Gastroesophageal sphincter (tissue), 3 donors: Measurements from ENCODE around the gene GPR84.

Experiments used
- CTCF ChIP-seq, 4 experiments: fragments of 200-600 bp in 2 of 4; fragments of 450-650 bp in 2 of 4; sonication (generic) in 1 of 4; IDR thresholded peaks; one replicate each; pipeline ENCODE4 v1.5.1; 2017 to 2019; ENCODE audit warnings: antibody characterized with exemption in 4 of 4, mild to moderate bottlenecking in 2 of 4, moderate library complexity in 2 of 4
- EP300 ChIP-seq: sonication (generic); formaldehyde crosslinking; IDR thresholded peaks from one replicate; pipeline ENCODE4 v1.6.1; 2017; ENCODE audit warnings: antibody characterized with exemption, mild to moderate bottlenecking
- POLR2A ChIP-seq, 2 donors: fragments of 450-650 bp; IDR thresholded peaks; one replicate each; pipeline ENCODE4 v1.6.1; 2017; ENCODE audit warnings: antibody characterized with exemption in 2 of 2, mild to moderate bottlenecking in 2 of 2, moderate library complexity in 1 of 2
- POLR2AphosphoS5 ChIP-seq: sonication (generic); formaldehyde crosslinking; IDR thresholded peaks from one replicate; pipeline ENCODE4 v1.6.1; 2017; ENCODE audit warnings: antibody characterized with exemption

DNA sequence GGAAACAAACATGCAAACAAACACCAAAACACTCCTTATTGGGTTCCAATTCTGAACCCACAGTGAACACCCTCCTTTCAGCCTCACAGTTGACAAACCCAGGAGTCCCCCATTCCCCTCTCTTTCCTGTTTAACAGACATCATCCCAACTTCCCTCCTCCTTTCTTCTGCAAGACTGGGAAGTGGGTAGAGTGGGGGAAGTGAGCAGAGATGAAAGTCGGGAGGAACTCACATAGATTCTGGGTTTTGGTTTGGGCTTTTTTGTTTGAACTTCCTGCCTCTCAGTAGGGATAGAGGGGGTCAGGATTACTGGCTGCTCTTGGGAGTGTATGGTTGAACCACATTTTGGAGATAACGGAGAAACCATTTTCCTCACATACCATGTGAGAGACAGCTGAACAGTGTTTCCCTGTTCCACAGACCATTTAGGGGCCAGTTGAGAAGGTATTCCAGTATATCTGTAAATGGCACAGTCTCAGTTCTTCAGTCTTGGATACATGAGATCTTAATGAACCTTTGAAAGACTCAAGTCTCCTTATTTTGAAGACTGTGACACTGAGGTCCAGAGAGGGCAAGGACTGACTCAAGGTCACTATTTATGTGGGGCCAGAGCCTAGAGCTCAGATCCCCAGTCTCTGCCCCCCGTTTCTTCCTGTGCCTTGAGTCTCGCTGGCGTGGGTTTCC, 3.9 kb upstream of the GPR84 start:
- TF ChIP-seq CTCF (IDR thresholded peaks at IDR 0.05) (no peak), POLR2A (IDR thresholded peaks at IDR 0.05) (no peak), POLR2AphosphoS5 (no peak), EP300 (no peak)
